ENCODE measurements around the gene KRTAP12-4. TPM values are rescaled to one million over a fixed set of nuclear protein-coding genes. Genes with fewer than 3 reads are reported as not detected.

Gene KRTAP12-4
- total and polyA plus RNA-seq, 2 experiments from 2014 or later: not detected

DNA sequence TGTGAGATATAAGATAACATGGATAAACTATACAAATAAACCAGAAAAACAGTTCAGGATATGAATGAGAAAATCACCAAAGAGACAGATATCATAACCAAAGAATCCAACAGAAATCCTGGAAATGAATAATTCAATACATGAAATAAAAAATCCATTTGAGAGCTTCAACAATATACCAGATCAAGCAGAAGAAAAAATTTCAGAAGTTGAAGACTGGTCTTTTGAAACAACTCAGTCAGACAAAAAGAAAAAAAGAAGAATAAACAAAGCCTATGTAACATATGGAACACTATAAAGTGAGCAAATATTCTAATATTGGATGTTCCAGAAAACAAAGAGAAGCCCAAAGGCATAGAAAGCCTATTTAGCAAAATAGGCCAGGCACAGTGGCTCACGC lies 17.5 kb upstream of the KRTAP12-4 start:
- H3K36me3 ChIP-seq (ENCODE audit: low read depth): no peaks in the 10 kb centered on the region
- no peaks in the 10 kb centered on the region for H3K79me2 ChIP-seq (ENCODE audit: insufficient read depth)
- no peaks in the 10 kb centered on the region for H3K9me3 ChIP-seq (ENCODE audit: low read depth)
- H3K4me1 ChIP-seq (ENCODE audit: insufficient read depth): no peaks in the 10 kb centered on the region
- no peak overlapping the region for H3K9ac ChIP-seq
- in situ Hi-C loops (cut with MboI): no loop called here
- H3K27me3 ChIP-seq (replicated peaks; ENCODE audit: insufficient read depth): peaks cover 20% of the 10 kb centered on the region; the same call in 1 of the 2 replicates
- no peak overlapping the region for H3K4me2 ChIP-seq (ENCODE audit: unreplicated experiment)
- H3K27ac ChIP-seq: no peak overlapping the region
- H3K4me3 ChIP-seq: no peak overlapping the region
- no peak for DNase-seq
- H2AFZ ChIP-seq: no peak overlapping the region
- H3K9me2 ChIP-seq (ENCODE audit: insufficient read depth): no peaks in the 10 kb centered on the region
- no peaks in the 10 kb centered on the region for H4K20me1 ChIP-seq (ENCODE audit: insufficient read depth)
- WGBS, 2 experiments (ENCODE audit: low coverage in 1 of 2, low lambda C conversion rate in 2 of 2, missing lambda C conversion rate in 2 of 2): 29 to 54% methylated on average over 1 of the region's 1 CpG
- no peaks in the 10 kb centered on the region for H3F3A ChIP-seq (ENCODE audit: insufficient read depth)
- TF ChIP-seq EZH2 (IDR thresholded peaks at IDR 0.05; ENCODE audit: insufficient read depth, poor library complexity, severe bottlenecking): no peak
- no peak for TF ChIP-seq EZH2phosphoT487 (IDR thresholded peaks at IDR 0.05; ENCODE audit: insufficient read depth, low read depth)

DNA sequence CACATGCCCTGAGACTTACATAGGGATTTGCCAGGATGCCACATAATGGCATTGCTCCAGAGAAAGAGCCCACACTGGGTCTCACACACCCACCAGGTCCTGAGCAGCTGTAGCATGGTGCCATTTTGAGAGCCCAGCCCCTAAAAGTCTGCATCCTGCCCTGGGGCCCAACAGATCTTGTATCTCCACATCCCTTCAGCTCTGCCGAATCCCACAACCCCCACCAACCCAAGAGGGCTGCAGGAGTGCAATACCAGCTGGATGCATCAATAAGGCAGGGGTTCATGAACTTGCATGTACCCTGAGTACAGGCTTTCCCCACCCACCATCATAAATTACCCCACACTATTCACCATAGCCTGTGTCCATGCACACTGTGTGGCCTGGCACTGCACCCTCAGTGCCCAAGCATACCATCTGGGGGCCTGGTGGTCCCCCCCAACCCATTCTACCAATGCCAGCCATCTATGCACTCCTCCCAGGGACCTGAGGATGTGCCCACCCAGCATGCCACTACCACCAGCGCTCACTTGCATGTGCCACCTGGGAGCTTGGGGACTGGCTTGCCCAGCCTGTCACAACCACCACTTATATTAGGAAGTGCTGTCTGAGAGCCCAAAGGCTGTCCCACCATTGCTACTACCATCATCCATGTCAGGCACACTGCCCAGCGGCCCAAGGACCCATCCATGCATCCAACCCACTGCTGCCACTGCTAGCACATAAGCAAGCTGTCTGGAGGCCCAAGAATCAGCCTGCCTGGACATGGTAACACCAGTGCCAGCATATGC lies 16.4 kb upstream of the KRTAP12-4 start:
- H3K9me2 ChIP-seq (ENCODE audit: insufficient read depth): no peaks in the 10 kb centered on the region
- DNase-seq: no peak
- H3F3A ChIP-seq (ENCODE audit: insufficient read depth): no peaks in the 10 kb centered on the region
- H2AFZ ChIP-seq: no peak overlapping the region
- H3K4me1 ChIP-seq (ENCODE audit: insufficient read depth): no peaks in the 10 kb centered on the region
- TF ChIP-seq EZH2phosphoT487 (IDR thresholded peaks at IDR 0.05; ENCODE audit: insufficient read depth, low read depth) (no peak), EZH2 (IDR thresholded peaks at IDR 0.05; ENCODE audit: insufficient read depth, poor library complexity, severe bottlenecking) (no peak)
- H3K79me2 ChIP-seq (ENCODE audit: insufficient read depth): no peaks in the 10 kb centered on the region
- no peak overlapping the region for H3K9ac ChIP-seq
- WGBS, 2 experiments (ENCODE audit: low coverage in 1 of 2, low lambda C conversion rate in 2 of 2, missing lambda C conversion rate in 2 of 2): 19 to 25% methylated on average over 3 of the region's 3 CpGs
- peaks cover 16% of the 10 kb centered on the region; the same call in 1 of the 2 replicates for H3K27me3 ChIP-seq (replicated peaks; ENCODE audit: insufficient read depth)
- H3K4me2 ChIP-seq (ENCODE audit: unreplicated experiment): no peak overlapping the region
- in situ Hi-C loops (cut with MboI): no loop called here
- H3K36me3 ChIP-seq (ENCODE audit: low read depth): no peaks in the 10 kb centered on the region
- H3K4me3 ChIP-seq: no peak overlapping the region
- no peaks in the 10 kb centered on the region for H4K20me1 ChIP-seq (ENCODE audit: insufficient read depth)
- no peaks in the 10 kb centered on the region for H3K9me3 ChIP-seq (ENCODE audit: low read depth)
- H3K27ac ChIP-seq: no peak overlapping the region

DNA sequence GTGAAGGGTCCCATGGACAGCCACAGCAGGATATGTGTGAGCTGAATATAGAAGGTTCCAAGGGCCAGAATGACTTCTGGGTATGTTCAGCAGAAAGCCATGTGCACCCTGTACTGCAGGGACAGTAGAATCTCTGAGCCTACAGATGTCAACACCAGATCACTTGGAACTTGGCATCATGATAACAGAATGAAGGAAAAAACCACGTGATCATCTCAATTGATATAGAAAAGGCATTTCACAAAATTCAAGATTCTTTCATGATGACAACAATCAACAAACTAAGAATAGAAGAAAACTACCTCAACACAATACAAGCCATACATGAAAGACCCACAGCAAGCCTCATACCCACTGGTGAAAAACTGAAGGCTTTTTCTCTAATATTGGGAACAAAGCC lies 13.2 kb upstream of the KRTAP12-4 start:
- no peaks in the 10 kb centered on the region for H3K4me1 ChIP-seq (ENCODE audit: insufficient read depth)
- no peak overlapping the region for H3K4me2 ChIP-seq (ENCODE audit: unreplicated experiment)
- WGBS, 2 experiments (ENCODE audit: low coverage in 1 of 2, low lambda C conversion rate in 2 of 2, missing lambda C conversion rate in 2 of 2): 5 to 18% methylated on average over 1 of the region's 1 CpG
- H3K9me3 ChIP-seq (ENCODE audit: low read depth): no peaks in the 10 kb centered on the region
- no peak overlapping the region for H3K9ac ChIP-seq
- H3K4me3 ChIP-seq: no peak overlapping the region
- TF ChIP-seq EZH2phosphoT487 (IDR thresholded peaks at IDR 0.05; ENCODE audit: insufficient read depth, low read depth) (no peak), EZH2 (IDR thresholded peaks at IDR 0.05; ENCODE audit: insufficient read depth, poor library complexity, severe bottlenecking) (no peak)
- H3K79me2 ChIP-seq (ENCODE audit: insufficient read depth): no peaks in the 10 kb centered on the region
- H3K27ac ChIP-seq: no peak overlapping the region
- in situ Hi-C loops (cut with MboI): no loop called here
- no peaks in the 10 kb centered on the region for H3F3A ChIP-seq (ENCODE audit: insufficient read depth)
- H3K9me2 ChIP-seq (ENCODE audit: insufficient read depth): no peaks in the 10 kb centered on the region
- DNase-seq: no peak
- no peaks in the 10 kb centered on the region for H4K20me1 ChIP-seq (ENCODE audit: insufficient read depth)
- H2AFZ ChIP-seq: no peak overlapping the region
- H3K36me3 ChIP-seq (ENCODE audit: low read depth): no peaks in the 10 kb centered on the region
- 0 out of 2 replicates have a peak, but pooled peaks cover 9% of the 10 kb centered on the region for H3K27me3 ChIP-seq (replicated peaks; ENCODE audit: insufficient read depth)

DNA sequence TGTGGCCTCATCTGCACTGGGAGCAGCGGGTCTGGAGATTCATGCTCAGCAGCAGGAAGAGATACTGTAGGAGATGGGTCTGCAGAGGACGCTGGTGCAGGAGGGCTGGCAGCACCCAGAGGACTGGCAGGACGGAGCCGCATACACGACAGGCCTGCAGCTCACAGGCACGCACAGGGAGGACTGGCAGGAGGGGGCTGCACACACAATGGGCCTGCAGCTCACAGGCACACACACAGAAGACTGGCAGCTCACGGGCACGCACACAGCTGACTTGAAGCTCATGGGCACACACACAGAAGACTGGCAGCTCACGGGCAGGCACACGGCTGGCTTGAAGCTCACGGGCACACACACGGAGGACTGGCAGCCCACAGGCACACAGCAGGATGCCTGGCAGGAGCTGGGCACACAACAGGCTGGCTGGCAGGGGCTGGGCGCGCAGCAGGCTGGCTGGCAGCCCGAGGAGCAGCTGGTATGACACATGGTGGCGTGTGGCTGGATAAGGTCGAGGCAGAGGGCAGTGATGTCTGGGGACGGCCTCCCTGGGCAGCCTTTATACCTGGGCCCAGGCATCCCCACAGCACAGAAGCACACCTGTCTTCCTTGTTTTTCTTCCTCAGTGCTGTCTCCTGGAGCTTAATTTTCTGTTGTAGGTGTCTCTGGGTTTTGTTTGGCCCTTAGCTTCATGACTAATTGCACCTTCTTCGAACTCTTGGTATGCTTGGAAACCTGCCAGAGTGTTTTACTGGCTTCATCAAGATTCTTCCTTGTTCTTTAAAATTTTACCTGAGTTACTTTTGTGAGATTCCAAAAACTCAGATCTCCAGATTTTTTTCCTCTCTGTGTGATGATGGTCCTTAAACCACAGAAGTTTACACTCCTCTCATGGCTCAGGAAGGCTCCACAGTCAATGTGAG lies 12.2 kb upstream of the KRTAP12-4 start, which contains the start of gene KRTAP12-2:
KRTAP12-2 (minus strand) TSS at position 527 of the 920 bp plus-strand sequence; CDS start at position 486, 41 bp downstream.
- Histone ChIP-seq H3K4me3 (no peak within 1 kb of the TSS), H3K4me2 (ENCODE audit: unreplicated experiment) (no peak within 1 kb of the TSS), H3K79me2 (ENCODE audit: insufficient read depth) (no peaks in the 10 kb centered on the region), H2AFZ (no peak within 1 kb of the TSS), H3K4me1 (ENCODE audit: insufficient read depth) (no peaks in the 10 kb centered on the region), H3K9ac (no peak within 1 kb of the TSS), H3K9me2 (ENCODE audit: insufficient read depth) (no peaks in the 10 kb centered on the region), H3K9me3 (ENCODE audit: low read depth) (no peaks in the 10 kb centered on the region), H4K20me1 (ENCODE audit: insufficient read depth) (no peaks in the 10 kb centered on the region), H3F3A (ENCODE audit: insufficient read depth) (no peaks in the 10 kb centered on the region), H3K27ac (no peak within 1 kb of the TSS), H3K27me3 (replicated peaks; ENCODE audit: insufficient read depth) (0 out of 2 replicates have a peak, but pooled peaks cover 9% of the 10 kb centered on the region), H3K36me3 (ENCODE audit: low read depth) (no peaks in the 10 kb centered on the region)
- TF ChIP-seq EZH2 (IDR thresholded peaks at IDR 0.05; ENCODE audit: insufficient read depth, poor library complexity, severe bottlenecking) (no peak), EZH2phosphoT487 (IDR thresholded peaks at IDR 0.05; ENCODE audit: insufficient read depth, low read depth) (no peak)
- no peak for DNase-seq
- in situ Hi-C loops (cut with MboI): no loop called here
- WGBS, 2 experiments (ENCODE audit: low coverage in 1 of 2, low lambda C conversion rate in 2 of 2, missing lambda C conversion rate in 2 of 2): 34 to 38% methylated on average over 19 of the region's 19 CpGs
